CD4-positive, CD25-positive, alpha-beta regulatory T cell (primary cell): Measurements from ENCODE around the gene ERGIC3. TPM values are rescaled to one million over a fixed set of nuclear protein-coding genes. Genes with fewer than 3 reads are reported as not detected.
"Not testable (repeated sequence)": the region's sequence is repeated elsewhere in the genome, so short reads cannot be mapped to it uniquely, and the experiment has no call there.

Source experiments
- ATAC-seq, 2 donors: fragments of 150-1000 bp; cut with Tn5 transposase; one replicate each; pipeline ENCODE4 v1.10.0; 2021; ENCODE audit warnings: low read depth in 2 of 2, moderate number of reproducible peaks in 2 of 2, moderate library complexity in 1 of 2
- DNase-seq, 3 donors: peaks; one replicate each; pipeline versions ENCODE4 v3.0.0 to v3.0.0-alpha.2; 2012 to 2022; ENCODE audit warnings: mixed read lengths in 1 of 3
- H3K27ac ChIP-seq: one replicate; pipeline ENCODE4 v1.7.0; 2013; ENCODE audit warnings: mild to moderate bottlenecking, low read length; ENCODE audit not compliant: insufficient read depth, poor library complexity, severe bottlenecking
- H3K27me3 ChIP-seq: one replicate; pipeline ENCODE4 v1.7.0; 2013; ENCODE audit warnings: low read length; ENCODE audit not compliant: control insufficient read depth, insufficient read depth
- H3K36me3 ChIP-seq: one replicate; pipeline ENCODE4 v1.7.0; 2013; ENCODE audit warnings: mild to moderate bottlenecking, low read length, moderate library complexity; ENCODE audit not compliant: control insufficient read depth, insufficient read depth
- H3K4me1 ChIP-seq: 2 replicates; pipeline ENCODE4 v1.7.0; 2013; ENCODE audit warnings: mild to moderate bottlenecking, low read length; ENCODE audit not compliant: insufficient read depth, control insufficient read depth, poor library complexity, severe bottlenecking
- H3K4me3 ChIP-seq: one replicate; pipeline ENCODE4 v1.7.0; 2013; ENCODE audit warnings: low read depth, mild to moderate bottlenecking, low read length, moderate library complexity
- H3K9me3 ChIP-seq, 2 experiments: 1 replicate in 1 of 2; 2 replicates in 1 of 2; pipeline ENCODE4 v1.7.0; 2013; ENCODE audit warnings: low read length in 2 of 2, mild to moderate bottlenecking in 1 of 2, moderate library complexity in 1 of 2; ENCODE audit not compliant: control insufficient read depth in 2 of 2
- H3K27ac Mint-ChIP-seq, 3 donors: one replicate each; pipeline ENCODE4 v1.8.0; 2020 to 2022; ENCODE audit warnings: mild to moderate bottlenecking in 3 of 3, mixed read lengths in 3 of 3, moderate library complexity in 2 of 3
- H3K27me3 Mint-ChIP-seq: one replicate; pipeline ENCODE4 v1.8.0; 2022; ENCODE audit warnings: mild to moderate bottlenecking, mixed read lengths
- H3K36me3 Mint-ChIP-seq: one replicate; pipeline ENCODE4 v1.8.0; 2020; ENCODE audit warnings: mixed read lengths
- H3K4me1 Mint-ChIP-seq, 4 donors: one replicate each; pipeline ENCODE4 v1.8.0; 2020 to 2022; ENCODE audit warnings: mixed read lengths in 4 of 4, mild to moderate bottlenecking in 1 of 4
- H3K4me3 Mint-ChIP-seq, 4 donors: one replicate each; pipeline ENCODE4 v1.8.0; 2020 to 2022; ENCODE audit warnings: mild to moderate bottlenecking in 4 of 4, mixed read lengths in 4 of 4, moderate library complexity in 3 of 4
- H3K9me3 Mint-ChIP-seq, 7 donors: one replicate each; pipeline ENCODE4 v1.8.0; 2020 to 2022; ENCODE audit warnings: mixed read lengths in 7 of 7, mild to moderate bottlenecking in 3 of 7, moderate library complexity in 2 of 7
- polyA plus RNA-seq, 4 donors: library from polyadenylated mRNA; unstranded; fragments of 300-500 nt; fragmentation: Illumina TruSeq; gene quantifications; one replicate each; pipeline ENCODE4 v1.2.3, GENCODE V29; 2021
- total RNA-seq: library from RNA; stranded (reverse); gene quantifications from one replicate; pipeline ENCODE4 v1.2.3, GENCODE V29; 2022

The ERGIC3 gene
- total and polyA plus RNA-seq, 5 donors from 2014 or later, result 121 to 138 (median 132) TPM

DNA sequence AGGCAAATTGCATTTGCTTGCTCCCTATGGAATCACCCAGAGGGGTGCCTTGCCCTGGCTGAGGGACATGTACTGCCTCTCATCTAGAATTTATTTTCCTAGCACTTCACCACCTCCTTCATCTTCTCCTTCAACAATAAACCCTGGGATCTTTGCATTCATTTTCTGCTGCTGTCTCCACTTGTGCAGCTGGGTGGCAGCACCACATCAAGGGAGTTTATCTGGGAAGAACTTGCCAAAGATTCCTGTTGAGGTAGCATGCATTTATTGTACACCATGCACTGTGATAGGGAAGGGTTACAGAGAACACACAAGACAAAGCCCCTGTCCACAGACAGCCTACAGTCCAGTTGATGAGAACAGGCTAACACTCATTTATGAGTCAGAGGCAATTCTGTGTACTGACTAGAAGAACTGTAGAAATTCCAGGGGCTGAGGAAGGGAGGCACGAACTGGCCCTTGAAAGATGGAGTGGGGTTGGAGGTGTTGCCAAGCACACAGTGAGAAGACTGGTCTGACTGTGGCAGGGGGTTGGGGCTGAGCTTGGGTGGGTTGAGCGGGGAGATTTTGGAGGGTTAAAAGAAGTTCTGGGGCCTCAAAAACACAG lies 30.0 kb upstream of the ERGIC3 start:
- peak overlapping the region in 2 of 3 donors; percentile 20 to 44 for H3K27ac Mint-ChIP-seq
- no peak for DNase-seq

DNA sequence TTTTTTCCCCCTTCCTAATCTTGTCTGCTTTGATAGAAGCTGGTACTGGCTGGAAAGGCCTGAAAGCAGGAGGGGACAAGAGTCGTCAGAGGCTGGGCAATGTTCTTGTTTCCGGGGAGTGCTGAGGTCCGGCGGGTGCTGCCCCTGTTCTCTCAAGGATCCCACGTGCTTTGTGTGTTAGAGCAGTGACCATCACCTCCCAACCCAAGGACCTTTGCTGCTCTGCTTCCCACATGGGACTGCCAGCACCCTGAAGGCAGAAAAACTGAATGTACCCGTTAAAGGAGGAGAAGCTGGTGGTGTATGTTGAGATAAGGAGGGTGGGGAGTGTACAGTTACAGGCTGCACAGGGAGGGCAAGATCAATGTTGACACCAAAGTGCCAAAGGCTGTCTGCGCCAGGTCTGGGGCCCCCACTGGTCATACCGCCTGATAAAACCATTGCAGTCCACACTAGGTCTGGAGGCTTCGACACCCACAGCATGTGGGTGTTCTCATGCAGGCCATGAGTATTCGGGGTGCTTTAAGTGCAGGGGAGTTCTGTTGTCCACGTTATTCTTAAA lies 27.4 kb upstream of the ERGIC3 start:
- Mint-ChIP-seq H3K4me3 (no peak overlapping the region), H3K4me1 (no peaks in the 10 kb centered on the region), H3K36me3 (peaks cover 27% of the 10 kb centered on the region), H3K27ac (peak overlapping the region in 1 of 3 donors; percentile 9), H3K9me3 (peaks cover 0 to 2% (median 0%) of the 10 kb centered on the region in 7 donors), H3K27me3 (no peaks in the 10 kb centered on the region)
- H3K4me3 ChIP-seq, result no peak overlapping the region
- ATAC-seq (no peak), DNase-seq (no peak)
- H3K27ac ChIP-seq, result no peak overlapping the region
- no peaks in the 10 kb centered on the region for H3K4me1 ChIP-seq
- peaks cover 54% of the 10 kb centered on the region for H3K36me3 ChIP-seq
- H3K9me3 ChIP-seq, result no peaks in the 10 kb centered on the region
- H3K27me3 ChIP-seq, result no peaks in the 10 kb centered on the region

More for the DNA sequence above, 30.0 kb upstream of the ERGIC3 start:
- Mint-ChIP-seq H3K4me1 (peaks cover 0 to 4% (median 3%) of the 10 kb centered on the region in 4 donors), H3K9me3 (peaks cover 0 to 2% (median 0%) of the 10 kb centered on the region in 7 donors), H3K27me3 (no peaks in the 10 kb centered on the region), H3K36me3 (peaks cover 46% of the 10 kb centered on the region), H3K4me3 (no peak overlapping the region)
- Histone ChIP-seq H3K27me3 (no peaks in the 10 kb centered on the region), H3K9me3 (no peaks in the 10 kb centered on the region), H3K27ac (no peak overlapping the region), H3K36me3 (peaks cover 80% of the 10 kb centered on the region), H3K4me3 (no peak overlapping the region), H3K4me1 (no peaks in the 10 kb centered on the region)
- ATAC-seq, result no peak

- no peaks in the 10 kb centered on the region for H3K27me3 ChIP-seq
- no peak for DNase-seq
- Mint-ChIP-seq H3K9me3 (peaks cover 0 to 2% (median 0%) of the 10 kb centered on the region in 7 donors), H3K4me1 (no peaks in the 10 kb centered on the region), H3K27me3 (no peaks in the 10 kb centered on the region), H3K4me3 (no peak overlapping the region), H3K27ac (no peak overlapping the region), H3K36me3 (peaks cover 21% of the 10 kb centered on the region)
- no peak overlapping the region for H3K4me3 ChIP-seq
- H3K4me1 ChIP-seq, result no peaks in the 10 kb centered on the region
- peaks cover 45% of the 10 kb centered on the region for H3K36me3 ChIP-seq
- no peak overlapping the region for H3K27ac ChIP-seq
- ATAC-seq, result no peak
- H3K9me3 ChIP-seq, result no peaks in the 10 kb centered on the region
These were observed 26.5 kb upstream of the ERGIC3 start for GRCh38 chr20:35515341-35515740.

DNA sequence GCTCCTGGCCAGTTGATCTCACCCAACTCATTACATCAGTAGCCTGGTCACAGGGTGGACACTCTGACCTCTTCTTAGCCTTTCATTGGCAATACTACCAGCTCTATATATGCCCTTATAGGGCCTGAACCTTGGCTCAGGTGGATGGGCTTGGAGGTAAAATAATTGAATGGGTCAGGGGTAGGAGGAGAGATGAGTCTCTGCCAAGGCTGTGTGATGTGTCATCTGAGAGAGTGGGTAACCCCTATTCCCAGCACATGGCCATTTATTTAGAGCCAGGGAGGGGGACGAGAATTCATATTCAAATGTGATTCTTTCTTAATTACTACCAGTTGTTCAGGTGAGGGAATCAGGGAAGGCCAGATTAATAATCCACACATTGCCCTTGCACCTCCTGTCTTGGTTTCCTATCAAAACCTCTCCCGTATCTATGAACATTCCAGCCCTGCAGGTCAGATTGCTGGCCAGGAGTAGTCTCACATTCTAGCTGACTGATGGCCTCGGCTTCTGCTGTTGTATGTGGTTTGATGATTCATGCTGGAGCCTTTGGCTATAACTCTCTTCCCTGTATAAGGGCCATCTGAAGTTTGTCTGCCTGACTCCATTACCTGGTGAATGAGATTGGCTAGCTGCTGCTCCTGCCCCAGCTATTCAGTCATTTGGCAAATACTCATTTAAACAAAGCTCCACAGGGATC lies 25.8 kb upstream of the ERGIC3 start:
- H3K4me3 ChIP-seq, result no peak overlapping the region
- no peaks in the 10 kb centered on the region for H3K27me3 Mint-ChIP-seq
- peaks cover 38% of the 10 kb centered on the region for H3K36me3 ChIP-seq
- ATAC-seq (no peak), DNase-seq (no peak)
- H3K36me3 Mint-ChIP-seq, result peaks cover 21% of the 10 kb centered on the region
- no peaks in the 10 kb centered on the region for H3K4me1 ChIP-seq
- no peaks in the 10 kb centered on the region for H3K9me3 ChIP-seq
- H3K27ac Mint-ChIP-seq, result peak overlapping the region in 1 of 3 donors; percentile 39
- H3K9me3 Mint-ChIP-seq, result peaks cover 0 to 2% (median 0%) of the 10 kb centered on the region in 7 donors
- no peak overlapping the region for H3K27ac ChIP-seq
- H3K4me3 Mint-ChIP-seq, result no peak overlapping the region
- H3K27me3 ChIP-seq, result no peaks in the 10 kb centered on the region
- no peaks in the 10 kb centered on the region for H3K4me1 Mint-ChIP-seq

- no peak overlapping the region for H3K4me3 Mint-ChIP-seq
- Histone ChIP-seq H3K27ac (no peak overlapping the region), H3K4me3 (no peak overlapping the region), H3K27me3 (no peaks in the 10 kb centered on the region), H3K36me3 (peaks cover 28% of the 10 kb centered on the region), H3K9me3 (no peaks in the 10 kb centered on the region), H3K4me1 (no peaks in the 10 kb centered on the region)
- no peak for DNase-seq
- no peak for ATAC-seq
- no peaks in the 10 kb centered on the region for H3K4me1 Mint-ChIP-seq
- H3K36me3 Mint-ChIP-seq, result peaks cover 15% of the 10 kb centered on the region
- H3K27ac Mint-ChIP-seq, result peak overlapping the region in 1 of 3 donors; percentile 85
- H3K27me3 Mint-ChIP-seq, result no peaks in the 10 kb centered on the region
- peaks cover 0 to 2% (median 0%) of the 10 kb centered on the region in 7 donors for H3K9me3 Mint-ChIP-seq
These were observed 24.8 kb upstream of the ERGIC3 start for GRCh38 chr20:35517125-35517524.

GRCh38 chr20:35517767-35518166 lies 24.1 kb upstream of the ERGIC3 start:
- not testable (repeated sequence) for H3K9me3 Mint-ChIP-seq, H3K27me3 ChIP-seq, H3K4me3 ChIP-seq, H3K4me3 Mint-ChIP-seq, H3K27me3 Mint-ChIP-seq, ATAC-seq, H3K27ac Mint-ChIP-seq, H3K27ac ChIP-seq, H3K4me1 ChIP-seq, H3K9me3 ChIP-seq, H3K4me1 Mint-ChIP-seq, DNase-seq
- H3K36me3 ChIP-seq, result peaks cover 22% of the 10 kb centered on the region
- H3K36me3 Mint-ChIP-seq, result peaks cover 13% of the 10 kb centered on the region

DNA sequence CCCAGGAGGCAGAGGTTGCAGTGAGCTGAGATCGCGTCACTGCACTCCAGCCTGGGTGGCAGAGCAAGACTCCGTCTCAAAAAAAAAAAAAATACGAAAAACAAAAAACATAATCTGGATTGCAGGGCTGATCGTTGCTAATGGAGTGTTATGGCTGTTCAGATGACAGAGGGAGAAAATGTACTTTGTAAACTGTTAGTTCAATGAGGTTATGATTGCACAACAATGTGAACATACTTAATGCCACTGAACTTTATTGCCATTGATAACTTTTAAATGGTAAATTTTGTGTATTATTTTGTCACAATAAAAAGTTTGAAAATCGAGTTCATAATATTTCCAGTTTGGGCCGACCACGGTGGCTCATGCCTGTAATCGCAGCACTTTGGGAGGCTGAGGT lies 22.9 kb upstream of the ERGIC3 start:
- ATAC-seq (no peak), DNase-seq (no peak)
- Mint-ChIP-seq H3K27ac (no peak overlapping the region), H3K9me3 (peaks cover 0 to 2% (median 0%) of the 10 kb centered on the region in 7 donors), H3K4me1 (no peaks in the 10 kb centered on the region), H3K4me3 (no peak overlapping the region), H3K36me3 (peaks cover 8% of the 10 kb centered on the region), H3K27me3 (no peaks in the 10 kb centered on the region)
- peaks cover 12% of the 10 kb centered on the region for H3K36me3 ChIP-seq
- no peak overlapping the region for H3K4me3 ChIP-seq
- H3K27me3 ChIP-seq, result no peaks in the 10 kb centered on the region
- H3K27ac ChIP-seq, result no peak overlapping the region
- H3K9me3 ChIP-seq, result no peaks in the 10 kb centered on the region
- H3K4me1 ChIP-seq, result no peaks in the 10 kb centered on the region
